Lower leg skin (tissue), 4 donors: Measurements from ENCODE around the gene ABI1. TPM values are rescaled to one million over a fixed set of nuclear protein-coding genes. Genes with fewer than 3 reads are reported as not detected.

ENCODE experiments used
- DNase-seq, 2 donors: peaks; one replicate each; pipeline ENCODE4 v3.0.0-alpha.2; 2019; ENCODE audit warnings: low spot score in 2 of 2
- H3K4me3 ChIP-seq: fragments of 200-600 bp; sonication (generic); 2 replicates; pipeline ENCODE4 v1.5.1; 2017; ENCODE audit warnings: mild to moderate bottlenecking, low read depth; ENCODE audit not compliant: poor library complexity, severe bottlenecking
- CTCF ChIP-seq, 3 donors: fragments of 450-650 bp; IDR thresholded peaks; one replicate each; pipeline ENCODE4 v1.5.1; 2016; ENCODE audit warnings: antibody characterized with exemption in 3 of 3, mild to moderate bottlenecking in 3 of 3, moderate library complexity in 2 of 3
- POLR2A ChIP-seq, 2 donors: fragments of 450-650 bp; IDR thresholded peaks; one replicate each; pipeline ENCODE4 v1.6.1; 2016 to 2017; ENCODE audit warnings: antibody characterized with exemption in 2 of 2, mild to moderate bottlenecking in 1 of 2, moderate library complexity in 1 of 2
- WGBS, 2 donors: methylation state at CpG; one replicate each; pipeline ENCODE4 v1.1.5; 2018; 5-methylcytosine and 5-hydroxymethylcytosine counted together
- intact Hi-C: fragments of 100-400 bp; cut with DNase I; formaldehyde crosslinking; loops from one replicate; pipeline ENCODE4 v1.15.0; 2023; ENCODE audit warnings: low total_unique reads
- total RNA-seq, 4 donors: library from RNA; depleted of rRNA; stranded (reverse); fragments of >200 nt; gene quantifications; one replicate each; pipeline ENCODE4 v1.1.0, GENCODE V29; 2016

The ABI1 gene
- total RNA-seq, 4 donors from 2014 or later = 59.6 to 78.5 (median 68.4) TPM

GRCh38 chr10:26696786-26697162, 164.0 kb downstream of the ABI1 start:
- peak in 1 of 2 donors; percentile 82 for DNase-seq
- no peak for TF ChIP-seq CTCF (IDR thresholded peaks at IDR 0.05)
- no peak for TF ChIP-seq POLR2A (IDR thresholded peaks at IDR 0.05)
- intact Hi-C loops = no loop called here
- WGBS, 2 donors = 20 to 21% methylated on average over 11 of the region's 11 CpGs
- H3K4me3 ChIP-seq = peak overlapping the region; percentile 89

Other genes with a start within 250 kb of the ABI1 start
- gene PDSS1, start 163.3 kb downstream of the ABI1 start, total RNA-seq = 1 to 10 TPM; 1.4 to 4.7 (median 2.7) TPM
- 1 to 10 TPM; 2.4 to 4.7 (median 3.5) TPM for gene ANKRD26, start 239.5 kb upstream of the ABI1 start, total RNA-seq